AG08395 (cell line): Measurements from ENCODE around the gene DIDO1.

ENCODE experiments used
- DNase-seq: peaks from one replicate; pipeline ENCODE4 v3.0.0; 2012; ENCODE audit warnings: mixed read lengths, low spot score

DIDO1 gene

DNA sequence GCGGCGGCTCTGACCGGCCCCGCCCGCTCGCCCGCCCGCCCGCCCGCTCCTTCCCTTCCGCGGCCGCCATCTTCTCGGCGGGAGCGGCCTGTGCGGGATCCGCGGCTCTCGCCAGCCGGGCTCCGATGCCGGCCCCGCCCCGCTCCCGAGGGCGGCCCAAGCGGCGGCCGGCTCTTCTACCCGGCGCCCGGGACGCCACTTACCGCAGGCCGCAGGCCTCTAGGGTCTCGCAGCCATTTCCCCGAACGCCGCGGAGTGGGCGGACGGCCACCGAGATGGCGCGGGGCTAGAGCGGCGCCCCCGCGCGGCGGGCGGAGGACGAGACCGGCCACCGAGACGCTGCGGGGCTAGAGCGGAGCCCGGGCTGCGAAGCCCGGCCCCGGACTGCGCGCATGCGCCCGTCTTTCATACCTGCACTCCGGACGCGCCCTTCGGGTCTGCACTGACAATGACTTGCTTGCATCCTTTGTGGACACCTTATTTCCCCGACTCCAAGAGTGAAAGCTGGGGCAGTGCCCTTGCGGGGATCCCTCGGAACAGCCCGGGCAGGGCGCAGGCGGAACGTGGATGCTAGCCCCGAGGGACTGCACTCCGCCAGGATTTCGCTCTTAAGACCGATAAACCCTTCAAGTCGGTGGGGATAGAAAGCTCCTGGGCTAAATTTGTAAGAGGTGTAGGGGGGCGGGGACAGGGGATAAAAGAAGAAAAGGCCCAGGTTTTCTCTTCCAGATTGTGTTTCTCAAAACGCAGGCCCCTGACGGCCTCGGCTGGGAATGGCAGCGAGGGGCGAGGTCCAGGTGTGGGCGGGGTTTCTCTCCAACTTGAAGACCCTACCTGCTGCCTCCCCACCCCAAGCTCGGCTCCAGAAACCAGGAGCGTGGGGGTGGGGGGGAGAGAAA, at the start of gene DIDO1:
Gene DIDO1 (minus strand): TSS at position 277 of the 899 bp plus-strand sequence.
- peak; percentile 96 for DNase-seq

DNA sequence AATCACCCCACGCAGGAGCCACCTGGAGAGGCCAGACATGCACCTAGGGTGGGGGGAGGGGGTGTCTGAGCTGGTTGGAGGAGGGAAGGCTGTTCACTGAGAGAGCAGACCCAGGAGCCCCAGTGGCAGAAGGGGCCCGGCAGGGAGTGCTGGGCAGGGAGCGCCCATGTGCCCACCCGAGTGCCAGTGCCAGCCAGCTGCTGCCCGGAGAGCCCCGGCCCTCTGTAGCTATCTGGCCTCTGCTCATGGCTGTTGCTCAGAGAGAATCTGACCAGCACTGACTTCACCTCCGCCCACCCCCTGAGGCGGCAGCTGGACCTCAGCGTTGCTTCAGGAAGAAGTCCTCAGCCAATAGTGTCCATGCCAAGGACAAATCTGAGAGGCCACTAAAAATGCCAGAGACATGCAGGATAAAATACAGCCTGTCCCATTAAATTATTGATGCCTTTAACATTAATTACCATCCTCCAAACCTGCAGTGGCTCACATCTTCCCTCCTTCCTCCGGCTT, 49.0 kb upstream of the DIDO1 start:
- no peak for DNase-seq

DNA sequence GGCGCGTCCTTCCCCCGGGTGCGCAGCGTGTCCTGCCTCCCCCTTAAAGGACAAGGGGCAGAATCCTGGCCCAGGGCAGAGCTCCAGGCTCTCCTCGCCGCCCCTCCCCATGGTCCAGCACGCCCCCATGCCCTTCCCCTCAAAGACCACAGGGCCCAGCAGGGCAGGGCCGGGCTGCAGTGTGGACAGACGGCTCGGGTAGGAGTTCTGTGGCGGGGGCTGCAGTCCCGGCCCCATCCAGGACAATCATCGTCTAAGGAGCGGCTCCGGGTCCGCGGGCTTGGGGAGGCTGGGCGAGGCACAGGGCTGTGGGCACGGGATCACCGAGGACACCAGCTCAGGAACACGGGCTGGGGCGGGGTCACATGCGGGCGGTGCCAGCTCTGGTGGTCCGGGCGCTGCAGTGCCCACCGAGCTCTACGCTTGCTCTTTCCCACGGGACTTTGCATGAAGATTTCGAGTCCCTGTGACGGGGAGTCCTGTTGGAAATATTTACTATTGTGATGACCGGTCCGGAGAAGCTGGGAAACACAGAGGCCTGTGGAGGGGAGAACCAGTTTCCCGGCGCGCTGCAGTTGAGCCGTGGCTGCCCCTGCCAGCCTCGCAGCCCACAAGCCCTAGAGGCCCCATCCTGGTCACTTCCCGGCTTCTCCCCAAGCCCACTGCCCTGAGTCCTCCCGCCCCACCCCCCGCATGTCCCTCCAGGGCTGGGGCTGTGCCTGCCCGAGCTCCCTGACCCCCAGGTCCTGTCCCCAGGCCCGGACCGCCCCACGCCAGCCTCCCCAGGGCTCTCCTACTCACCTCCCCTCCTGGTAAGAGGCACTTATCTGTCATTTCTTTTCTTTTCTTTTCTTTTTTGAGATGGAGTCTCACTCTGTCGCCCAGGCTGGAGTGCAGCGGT, 46.8 kb upstream of the DIDO1 start:
- DNase-seq: no peak

GRCh38 chr20:62971950-62972844, 45.9 kb upstream of the DIDO1 start:
- peak; percentile 97 for DNase-seq

DNA sequence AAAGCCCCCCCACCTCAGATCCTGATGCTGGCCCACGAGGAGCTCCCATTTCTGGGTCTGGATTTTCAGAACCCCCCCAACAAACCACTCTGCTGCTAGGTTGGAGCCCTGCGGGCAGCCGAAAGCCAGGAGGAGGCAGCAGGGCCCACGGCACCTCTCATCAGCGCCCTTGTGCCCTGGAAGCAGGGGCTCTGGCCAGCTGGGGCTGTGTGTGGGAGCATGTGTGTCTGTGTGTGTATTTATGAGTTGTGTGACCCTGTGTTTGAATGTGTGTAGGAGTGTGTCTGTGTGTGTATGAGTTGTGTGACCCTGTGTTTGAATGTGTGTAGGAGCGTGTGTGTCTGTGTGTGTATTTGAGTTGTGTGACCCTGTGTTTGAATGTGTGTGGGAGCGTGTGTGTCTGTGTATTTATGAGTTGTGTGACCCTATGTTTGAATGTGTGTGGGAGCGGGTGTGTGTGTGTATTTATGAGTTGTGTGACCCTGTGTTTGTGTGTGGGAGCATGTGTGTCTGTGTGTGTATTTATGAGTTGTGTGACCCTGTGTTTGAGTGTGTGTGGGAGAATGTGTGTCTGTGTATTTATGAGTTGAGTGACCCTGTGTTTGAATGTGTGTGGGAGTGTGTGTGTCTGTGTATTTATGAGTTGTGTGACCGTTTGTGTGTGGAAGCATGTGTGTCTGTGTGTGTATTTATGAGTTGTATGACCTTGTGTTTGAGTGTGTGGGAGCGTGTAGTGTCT, 45.1 kb upstream of the DIDO1 start:
- no peak for DNase-seq

DNA sequence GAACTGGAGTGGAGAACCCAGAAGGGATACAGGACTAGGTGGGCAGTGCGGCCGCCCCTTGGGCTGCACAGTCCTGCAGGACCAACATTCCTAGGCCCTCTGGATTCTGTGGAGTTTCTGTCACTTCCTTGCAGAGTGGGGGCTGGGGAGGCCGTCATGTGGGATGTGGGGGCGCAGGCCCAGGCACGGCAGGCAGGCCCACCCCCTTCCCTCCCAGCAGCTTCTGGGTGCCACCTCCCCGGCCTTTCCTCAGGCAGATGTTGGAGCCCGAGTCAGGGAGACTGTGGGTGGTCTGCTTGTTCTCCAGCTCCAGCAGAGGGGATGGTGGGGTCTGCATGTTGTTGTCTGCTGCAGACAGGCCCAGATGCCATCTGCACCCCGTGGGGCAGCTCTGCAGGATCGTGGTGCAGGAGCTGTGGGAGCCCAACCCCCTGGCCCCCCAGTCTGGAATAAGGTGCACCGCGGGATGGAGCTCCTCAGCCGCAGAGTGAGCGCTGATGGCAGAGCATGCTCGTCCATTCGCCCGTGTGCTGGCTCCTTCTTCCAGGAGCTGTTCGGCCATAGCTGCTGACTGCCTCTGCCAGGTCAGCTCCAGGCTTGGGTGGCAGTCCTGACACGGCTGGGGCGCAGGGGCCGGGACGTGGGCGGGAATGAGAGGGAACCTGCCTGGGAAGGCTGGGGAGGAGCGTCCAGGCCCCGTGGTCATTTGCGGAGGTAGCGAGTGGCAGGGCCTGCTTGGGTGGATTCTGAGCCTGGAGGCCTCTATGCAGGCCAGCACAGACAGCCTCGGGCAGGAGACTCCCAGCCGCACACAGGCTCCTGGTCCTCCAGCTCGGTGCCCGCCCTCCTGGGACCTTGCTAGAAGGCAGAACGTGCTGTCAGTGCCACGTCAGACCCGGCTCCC, 44.3 kb upstream of the DIDO1 start:
- DNase-seq: peak; percentile 31

- DNase-seq: no peak
These were observed 43.6 kb upstream of the DIDO1 start for GRCh38 chr20:62969939-62970306.

DNA sequence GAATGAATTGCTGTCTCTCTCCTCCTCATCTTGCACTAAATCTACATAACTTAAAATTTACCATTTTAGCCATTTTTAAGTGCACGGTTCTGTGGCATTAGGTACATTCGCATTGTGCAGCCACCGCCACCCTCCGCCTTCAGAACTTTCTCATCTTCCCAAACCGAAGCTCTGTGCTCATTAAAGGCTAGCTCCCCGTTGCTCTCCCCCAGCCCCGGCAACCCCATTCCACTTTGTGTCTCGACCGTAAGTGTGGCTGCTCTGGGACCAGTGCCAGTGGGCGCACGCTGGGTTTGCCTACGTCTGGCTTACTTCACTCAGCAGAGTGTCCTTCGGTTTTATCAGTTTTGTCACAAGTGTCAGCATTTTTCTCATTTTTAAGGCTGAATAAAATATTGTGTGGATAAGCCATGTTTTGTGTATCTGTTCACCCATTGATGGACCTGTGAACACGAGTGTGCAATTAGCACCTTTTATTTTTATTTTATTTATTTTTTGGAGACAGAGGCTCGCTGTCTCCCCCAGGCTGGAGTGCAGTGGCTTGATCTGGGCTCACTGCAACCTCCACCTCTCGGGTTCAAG, 43.0 kb upstream of the DIDO1 start:
- DNase-seq: no peak

GRCh38 chr20:62968378-62969178, 42.3 kb upstream of the DIDO1 start:
- no peak for DNase-seq

DNA sequence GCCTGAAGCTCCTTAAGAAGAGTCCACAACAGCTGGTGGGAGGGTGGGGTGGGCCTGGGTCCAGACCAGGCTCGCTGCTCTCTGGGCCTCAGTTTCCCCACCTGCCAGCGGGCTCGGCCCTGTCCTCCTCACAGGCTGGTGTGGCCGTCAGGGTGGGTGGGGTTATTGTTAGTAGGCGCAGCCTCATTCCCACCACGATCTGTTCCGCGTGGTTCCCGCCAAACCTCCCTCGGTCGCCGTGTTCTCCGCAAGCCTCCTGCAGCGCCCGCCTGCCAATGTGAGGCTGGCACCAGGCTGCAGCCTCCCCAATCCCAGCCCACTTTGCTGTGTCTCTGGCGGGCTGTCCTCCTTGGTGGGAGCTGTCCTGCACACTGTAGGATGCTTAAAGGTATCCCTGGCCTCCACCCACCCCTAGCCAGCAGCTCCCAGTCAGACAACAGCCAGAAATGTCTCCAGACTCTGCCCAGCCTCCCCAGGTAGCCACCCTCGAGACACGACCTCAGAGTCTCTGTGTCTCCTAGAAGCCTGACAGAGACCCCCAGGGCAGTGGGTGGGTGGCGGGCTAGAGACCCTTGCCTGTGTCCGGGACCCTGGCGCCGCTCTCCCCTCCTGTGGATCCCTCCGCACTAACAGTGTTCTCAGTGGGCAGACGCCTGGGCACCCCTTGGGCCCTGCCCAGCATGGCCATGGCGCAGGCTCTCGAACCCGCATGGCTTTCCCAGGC, 41.5 kb upstream of the DIDO1 start:
- DNase-seq: no peak

GRCh38 chr20:62967149-62967501, 40.8 kb upstream of the DIDO1 start:
- no peak for DNase-seq

GRCh38 chr20:62966212-62967148, 40.2 kb upstream of the DIDO1 start:
- no peak for DNase-seq

DNA sequence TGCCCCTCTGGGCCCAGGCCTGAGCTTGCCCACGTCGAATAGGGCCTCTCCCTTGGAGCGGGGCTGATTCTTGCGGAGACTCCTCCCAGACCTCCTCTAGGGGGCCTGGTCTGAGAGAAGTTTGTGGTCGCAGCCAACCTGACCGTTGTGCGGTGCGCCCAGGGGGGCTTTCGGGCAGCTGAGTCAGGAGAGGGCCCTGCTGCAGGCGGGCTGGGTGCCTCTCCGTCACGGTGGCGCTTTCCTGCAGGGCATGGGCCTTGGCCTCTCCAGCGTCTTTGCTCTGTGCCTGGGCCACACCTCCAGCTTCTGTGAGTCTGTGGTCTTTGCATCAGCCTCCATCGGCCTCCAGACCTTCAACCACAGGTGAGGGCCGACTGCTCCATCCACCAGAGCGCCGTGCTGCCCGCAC, 39.1 kb upstream of the DIDO1 start:
- DNase-seq: no peak

- no peak for DNase-seq
These were observed 38.4 kb upstream of the DIDO1 start for GRCh38 chr20:62964700-62965099.

DNA sequence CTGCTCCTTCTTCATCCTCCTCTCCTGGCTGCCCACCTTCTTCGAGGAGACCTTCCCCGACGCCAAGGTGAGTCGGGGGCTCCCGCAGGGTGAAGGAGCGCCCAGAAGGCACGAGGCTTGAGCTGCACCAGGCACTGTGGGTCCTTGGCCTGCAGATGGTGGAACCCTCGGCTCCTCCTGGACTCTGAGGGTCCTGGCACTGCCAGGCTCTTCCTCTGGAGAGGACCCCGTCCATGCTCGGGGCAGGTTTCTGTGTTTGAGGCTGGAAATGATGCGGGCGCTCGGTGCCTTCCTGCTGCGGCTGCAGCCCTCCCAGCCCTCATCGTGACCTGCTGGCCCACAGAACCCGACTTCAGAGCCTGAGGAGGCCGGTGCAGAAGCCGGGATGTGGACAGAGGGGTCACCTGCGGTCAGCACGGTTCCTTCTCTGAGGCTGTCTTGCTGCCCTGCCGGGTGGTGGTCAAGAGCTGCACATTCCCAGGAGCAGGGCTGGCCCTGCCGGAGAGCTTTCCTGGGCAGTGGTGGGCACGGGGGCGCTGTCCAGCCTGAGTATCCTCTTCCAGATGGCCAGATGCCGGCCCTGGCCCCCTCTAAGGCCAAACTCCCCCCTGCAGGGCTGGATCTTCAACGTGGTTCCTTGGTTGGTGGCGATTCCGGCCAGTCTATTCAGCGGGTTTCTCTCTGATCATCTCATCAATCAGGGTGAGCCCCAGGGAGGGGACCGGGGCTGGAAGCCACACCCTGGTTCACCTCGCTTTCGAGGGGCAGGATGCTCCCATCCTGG, 37.5 kb upstream of the DIDO1 start:
- no peak for DNase-seq
